Activated CD8-positive, alpha-beta memory T cell treated with anti-CD3 and anti-CD28 coated beads, Interleukin-2, amount 50 U/mL, for 1 hour (primary cell): Measurements from ENCODE around the gene ZNF526.

ENCODE experiments used
- DNase-seq: peaks from one replicate; pipeline ENCODE4 v3.0.0-alpha.2; 2020; ENCODE audit errors: extremely low read depth

The ZNF526 gene

DNA sequence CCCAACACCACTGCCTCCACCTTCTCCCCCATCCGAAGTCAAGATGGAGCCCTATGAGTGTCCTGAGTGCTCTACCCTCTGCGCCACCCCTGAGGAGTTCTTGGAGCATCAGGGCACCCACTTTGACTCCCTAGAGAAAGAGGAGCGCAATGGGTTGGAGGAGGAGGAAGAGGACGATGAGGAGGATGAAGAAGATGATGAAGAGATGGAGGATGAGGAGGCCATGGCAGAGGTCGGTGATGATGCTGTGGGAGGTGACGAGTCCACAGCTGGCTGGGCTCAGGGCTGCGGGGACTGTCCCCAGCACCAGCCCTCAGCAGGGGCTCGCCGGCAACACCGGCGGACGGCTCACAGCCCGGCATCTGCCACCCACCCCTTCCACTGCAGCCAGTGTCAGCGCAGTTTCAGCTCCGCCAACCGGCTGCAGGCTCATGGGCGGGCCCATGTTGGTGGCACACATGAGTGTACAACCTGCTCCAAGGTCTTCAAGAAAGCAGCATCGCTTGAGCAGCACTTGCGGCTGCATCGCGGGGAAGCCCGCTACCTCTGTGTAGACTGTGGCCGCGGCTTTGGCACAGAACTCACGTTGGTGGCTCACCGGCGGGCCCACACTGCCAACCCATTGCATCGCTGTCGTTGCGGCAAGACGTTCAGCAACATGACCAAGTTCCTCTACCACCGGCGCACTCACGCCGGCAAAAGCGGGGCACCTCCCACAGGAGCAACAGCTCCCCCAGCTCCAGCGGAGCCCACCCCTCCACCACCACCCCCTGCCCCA, 5.0 kb downstream of the ZNF526 start:
- DNase-seq, result no peak

DNA sequence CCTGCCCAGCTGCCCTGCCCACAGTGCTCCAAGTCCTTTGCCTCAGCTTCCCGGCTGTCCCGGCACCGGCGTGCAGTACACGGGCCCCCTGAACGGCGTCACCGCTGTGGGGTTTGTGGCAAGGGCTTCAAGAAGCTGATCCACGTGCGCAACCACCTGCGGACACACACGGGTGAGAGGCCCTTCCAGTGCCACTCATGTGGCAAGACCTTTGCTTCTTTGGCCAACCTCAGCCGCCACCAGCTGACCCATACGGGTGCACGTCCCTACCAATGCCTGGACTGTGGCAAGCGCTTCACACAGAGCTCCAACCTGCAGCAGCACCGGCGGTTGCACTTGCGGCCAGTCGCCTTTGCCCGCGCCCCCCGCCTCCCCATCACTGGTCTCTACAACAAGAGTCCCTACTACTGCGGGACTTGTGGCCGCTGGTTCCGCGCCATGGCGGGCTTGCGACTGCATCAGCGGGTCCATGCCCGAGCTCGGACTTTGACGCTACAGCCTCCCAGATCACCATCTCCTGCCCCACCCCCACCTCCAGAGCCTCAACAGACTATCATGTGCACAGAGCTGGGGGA, 5.7 kb downstream of the ZNF526 start:
- DNase-seq, result no peak

- DNase-seq, result no peak
Observed at GRCh38 chr19:42226886-42227285, 6.8 kb downstream of the ZNF526 start.

GRCh38 chr19:42228641-42229040, 8.5 kb downstream of the ZNF526 start:
- no peak for DNase-seq

DNA sequence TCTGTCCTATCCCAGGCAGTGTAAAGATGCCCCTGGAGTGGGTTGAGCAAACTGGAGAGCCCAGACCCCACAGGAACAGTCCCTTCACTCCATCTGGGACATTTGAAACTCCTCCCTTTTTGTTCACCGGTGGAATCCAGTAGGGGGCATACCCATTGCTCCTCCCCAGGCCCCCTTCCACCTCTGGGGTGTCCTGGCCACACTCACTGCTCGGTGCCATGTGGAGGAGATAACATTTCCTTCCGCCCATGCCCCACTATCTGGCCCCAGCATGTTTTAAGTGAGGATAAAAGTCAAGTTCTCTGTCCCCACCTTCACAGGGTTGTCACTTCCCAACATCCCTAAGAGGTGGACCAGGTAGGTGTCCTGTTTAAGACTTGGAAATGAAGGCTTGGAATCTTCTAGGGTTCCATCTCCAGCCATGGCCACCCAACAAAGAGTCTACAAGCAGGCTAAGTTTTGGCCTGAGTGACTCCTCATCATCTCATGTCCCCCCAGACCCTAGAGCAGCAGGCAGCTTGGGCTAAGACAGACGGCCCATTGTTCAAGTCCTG, 9.3 kb downstream of the ZNF526 start:
- no peak for DNase-seq

DNA sequence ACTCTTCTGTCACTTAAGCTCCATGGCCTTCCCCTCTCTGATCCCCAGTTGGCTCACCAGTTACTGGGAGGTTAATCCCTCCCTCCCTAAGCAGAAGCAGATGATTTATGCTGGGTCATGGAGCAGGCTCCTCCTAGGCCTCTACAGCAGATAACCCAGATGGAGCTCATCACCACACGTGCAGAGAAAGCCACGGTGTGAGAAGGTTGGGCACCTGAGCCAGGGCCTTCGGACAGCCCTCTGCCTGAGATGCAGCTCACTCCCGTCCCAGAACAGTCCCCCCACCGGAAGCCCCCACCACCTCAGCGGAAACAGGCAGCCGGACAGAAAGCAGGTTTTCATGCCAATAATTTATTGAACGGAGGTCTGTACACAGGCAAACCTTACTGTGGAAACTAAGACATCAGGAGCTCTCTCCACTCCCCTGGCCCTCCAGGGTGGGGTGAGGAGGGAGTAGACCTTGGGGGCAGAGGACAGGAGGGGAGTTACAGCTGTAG, 9.8 kb downstream of the ZNF526 start:
- DNase-seq, result no peak

DNA sequence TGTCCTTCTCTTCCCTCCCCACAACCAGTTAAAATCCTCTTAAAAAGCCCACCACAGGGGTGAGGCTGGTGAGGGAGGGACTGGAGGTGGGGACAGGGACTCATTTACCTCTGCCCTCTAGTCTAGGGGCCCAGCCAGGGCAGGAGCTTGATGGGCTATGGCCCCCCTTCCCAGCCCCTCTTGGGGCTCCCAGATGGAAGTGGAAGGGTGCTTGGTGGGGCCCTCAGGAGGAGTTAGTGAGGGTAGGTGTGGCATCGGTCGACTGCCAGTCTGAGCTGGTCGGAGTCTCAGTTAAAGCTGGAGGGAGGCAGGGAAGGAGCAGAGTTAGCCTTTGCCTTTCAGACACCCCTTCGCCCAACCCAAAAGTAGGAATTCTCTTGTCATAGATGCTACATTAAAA, 10.5 kb downstream of the ZNF526 start:
- DNase-seq, result no peak

- no peak for DNase-seq
Observed at GRCh38 chr19:42232435-42232834, 12.3 kb downstream of the ZNF526 start.

GRCh38 chr19:42233106-42233505, 13.0 kb downstream of the ZNF526 start:
- DNase-seq, result no peak

GRCh38 chr19:42233678-42234292, 13.7 kb downstream of the ZNF526 start:
- DNase-seq, result no peak

- no peak for DNase-seq
Observed at GRCh38 chr19:42234364-42234763, 14.3 kb downstream of the ZNF526 start.

DNA sequence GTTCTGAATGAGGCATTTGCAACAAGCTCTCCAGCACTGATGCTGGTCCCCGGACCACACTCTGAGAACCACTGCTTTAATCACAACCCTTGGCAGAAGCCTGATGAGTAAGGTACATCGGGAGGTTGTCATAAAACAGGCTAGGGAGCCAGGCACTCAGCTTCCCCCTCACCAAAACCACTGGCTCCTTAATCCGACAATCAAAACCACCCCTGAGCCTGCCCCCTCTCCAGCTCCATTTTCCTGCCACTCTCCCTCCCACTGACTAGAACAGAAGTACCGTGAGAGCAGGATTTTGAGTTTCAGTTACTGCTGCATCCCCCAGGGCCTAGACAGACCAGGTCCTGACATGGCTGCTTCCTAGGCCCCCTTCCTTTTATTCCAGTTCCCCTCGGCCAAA, 15.1 kb downstream of the ZNF526 start:
- DNase-seq, result no peak

DNA sequence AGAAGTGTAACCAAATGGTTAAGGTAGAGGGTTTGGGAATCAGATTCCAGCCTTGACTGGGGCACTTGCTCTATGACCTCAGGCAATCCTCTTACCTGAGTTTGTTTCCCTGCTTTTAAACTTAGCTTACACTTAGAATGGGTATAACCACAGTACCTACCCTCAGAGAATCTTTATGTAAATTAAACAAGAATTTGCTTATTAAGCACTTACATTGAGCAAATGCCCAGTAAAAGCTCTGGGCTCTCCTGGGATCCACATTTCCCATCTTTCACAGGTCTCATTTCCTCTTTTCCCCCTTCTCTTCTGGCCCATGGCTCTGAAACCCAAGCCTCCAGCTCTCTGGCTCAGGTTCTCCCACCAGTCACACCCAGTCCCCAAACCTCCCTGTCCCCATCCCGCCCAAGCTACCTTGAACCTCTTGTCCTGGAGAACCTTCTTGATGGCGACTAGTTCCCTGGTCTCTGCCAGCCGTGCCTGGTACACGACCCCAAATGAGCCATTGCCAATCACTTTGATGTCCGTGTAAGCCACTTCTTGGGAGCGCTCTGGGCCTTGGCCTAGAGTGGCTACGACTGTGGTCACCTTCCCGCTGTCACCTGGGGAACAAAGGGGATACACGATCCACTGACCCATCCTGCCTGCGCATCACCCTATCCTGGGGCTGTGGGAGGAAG, 19.6 kb downstream of the ZNF526 start:
- no peak for DNase-seq

- DNase-seq, result no peak
Observed at GRCh38 chr19:42241279-42241678, 21.2 kb downstream of the ZNF526 start.

- DNase-seq, result no peak
Observed at GRCh38 chr19:42242069-42242511, 22.0 kb downstream of the ZNF526 start.

DNA sequence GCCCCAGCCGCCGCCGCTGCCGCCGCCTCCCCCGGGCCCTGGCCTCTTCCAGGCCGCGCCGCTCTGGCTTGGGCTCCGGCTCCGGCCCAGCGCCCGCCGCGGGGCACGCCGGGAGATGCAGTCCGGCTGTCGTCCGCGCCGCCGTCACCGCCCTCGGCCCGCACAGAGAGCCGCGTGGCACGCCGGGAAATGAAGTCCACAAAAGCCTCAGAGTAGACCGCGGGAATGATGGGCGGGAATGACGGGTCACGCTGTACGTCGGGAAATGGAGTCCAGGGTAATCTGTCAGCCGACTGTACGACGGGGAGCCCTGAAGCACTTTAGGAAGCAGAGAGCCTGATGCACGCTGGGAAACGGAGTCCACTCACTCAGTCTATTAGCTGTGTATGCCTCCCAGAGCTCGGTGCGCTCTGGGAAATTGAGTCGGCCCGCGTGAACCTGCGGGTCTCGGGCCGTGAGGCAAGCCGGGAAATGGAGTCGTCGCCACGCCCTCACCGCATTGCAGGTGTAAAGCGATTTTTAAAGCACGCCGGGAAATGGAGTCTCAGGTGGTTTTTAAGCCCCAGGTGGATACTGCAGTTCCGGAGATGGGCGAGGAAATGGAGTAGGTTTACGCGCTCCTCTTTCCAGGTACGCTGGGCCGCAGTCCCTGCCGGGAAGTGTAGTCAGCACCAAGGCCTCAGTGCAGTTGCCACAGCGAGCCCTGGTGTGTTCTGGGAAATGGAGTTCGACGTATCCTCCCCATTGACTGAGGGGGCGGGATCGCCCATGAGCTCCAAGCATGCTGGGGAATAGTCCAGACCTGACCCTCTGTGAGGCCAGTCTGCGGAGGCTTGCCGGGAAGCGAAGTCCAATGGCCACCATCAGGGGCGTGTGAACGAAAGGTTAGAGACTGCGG, 22.6 kb downstream of the ZNF526 start, which contains the start of gene GSK3A:
Gene GSK3A (minus strand): TSS at position 91 of the 898 bp plus-strand sequence. CDS start 137 bp downstream, outside the sequence.
- DNase-seq, result peak; percentile 92

DNA sequence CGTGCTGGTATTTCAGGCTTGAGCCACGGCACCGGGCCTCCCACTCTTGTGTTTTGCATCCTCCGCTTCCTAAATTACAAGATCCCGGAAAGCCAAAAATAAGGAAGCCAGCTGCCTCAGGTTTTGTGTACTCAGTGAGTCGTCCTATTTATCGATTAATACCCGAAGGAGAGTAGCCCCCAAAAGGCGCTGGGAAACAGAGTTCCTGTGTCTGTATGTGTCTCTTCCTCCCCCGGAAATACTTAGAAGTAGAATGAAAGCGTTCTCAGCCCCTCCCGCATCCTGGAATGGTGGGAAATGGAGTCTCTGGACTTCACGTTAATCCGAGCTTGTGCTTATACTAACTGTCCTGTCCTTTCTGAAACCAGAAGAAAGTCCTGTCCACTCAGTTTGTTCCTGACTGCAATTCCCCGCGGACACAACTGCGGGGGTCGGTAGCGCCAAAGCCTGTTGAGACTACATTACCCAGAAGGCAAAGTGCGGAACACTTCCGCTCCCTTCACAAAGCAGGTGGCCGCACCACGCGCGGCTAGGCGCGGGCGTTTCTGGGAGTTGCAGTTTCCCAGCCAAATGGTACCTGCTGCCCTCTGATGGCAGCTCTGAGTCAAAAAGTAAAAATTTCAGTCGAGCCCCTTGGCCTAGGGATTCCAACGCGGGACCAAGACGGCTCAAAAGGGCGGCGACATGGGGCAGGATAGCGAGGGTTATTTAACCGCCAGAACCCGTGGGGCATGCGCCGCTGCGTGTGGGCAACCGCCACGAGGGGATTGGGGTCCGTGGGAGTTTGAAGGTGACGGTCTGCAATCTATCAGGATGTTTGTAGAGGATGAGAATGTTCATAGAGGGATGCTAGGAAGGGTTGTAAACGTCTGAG, 24.5 kb downstream of the ZNF526 start:
- peak; percentile 61 for DNase-seq

GRCh38 chr19:42245231-42245630, 25.1 kb downstream of the ZNF526 start:
- DNase-seq, result no peak

DNA sequence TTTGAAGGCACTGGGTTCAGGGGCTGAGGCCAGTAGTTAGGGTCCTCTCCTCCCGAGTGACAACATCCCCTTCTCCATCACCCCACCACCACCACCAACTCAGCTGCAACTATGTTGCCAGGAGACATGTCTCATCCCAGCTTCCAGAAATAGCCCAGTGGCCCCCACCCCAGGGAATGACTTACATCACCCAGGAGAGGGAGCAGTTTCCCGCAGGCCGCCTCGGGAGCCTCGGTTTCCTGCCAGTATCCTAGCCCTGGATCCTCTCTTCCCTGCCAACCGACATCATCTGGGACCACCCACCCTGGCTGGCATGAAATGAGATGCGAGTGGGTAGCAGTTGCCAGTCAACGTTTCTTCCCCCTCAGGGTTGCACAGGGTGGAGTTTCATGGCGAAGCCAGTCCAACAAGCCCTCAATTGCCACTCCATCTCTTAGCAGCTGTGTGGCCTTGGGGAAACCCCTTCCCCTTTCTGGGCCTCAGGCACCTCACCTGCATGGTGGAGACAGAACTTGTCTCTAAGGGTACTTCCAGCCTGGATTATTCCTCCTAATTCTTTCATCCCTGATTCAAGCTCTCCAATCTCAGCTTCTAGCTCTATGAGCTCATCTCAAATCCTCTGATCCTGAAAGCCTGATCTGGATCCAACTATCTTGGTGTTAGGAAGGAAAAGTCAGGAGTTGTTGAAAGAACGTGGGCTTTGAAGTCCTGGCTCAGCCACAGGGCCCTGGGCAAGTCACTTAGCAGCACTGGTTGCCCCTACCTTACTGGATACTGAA, 26.2 kb downstream of the ZNF526 start:
- no peak for DNase-seq
